H9 (cell line): ENCODE measurements around the gene SLC7A4. TPM values are rescaled to one million over a fixed set of nuclear protein-coding genes. Genes with fewer than 3 reads are reported as not detected.

ENCODE experiments used
- DNase-seq: peaks from one replicate; pipeline ENCODE4 v3.0.0-alpha.2; 2017
- H2AFZ ChIP-seq: one replicate; pipeline ENCODE4 v1.6.1; 2013; ENCODE audit warnings: mild to moderate bottlenecking, low read length, control low read depth, moderate library complexity
- H2AK5ac ChIP-seq: 2 replicates; pipeline ENCODE4 v1.6.1; 2013; ENCODE audit warnings: low read length, control low read depth, mixed read lengths; ENCODE audit not compliant: insufficient read length
- H2BK120ac ChIP-seq: one replicate; pipeline ENCODE4 v1.6.1; 2013; ENCODE audit warnings: low read depth, mild to moderate bottlenecking, low read length, control low read depth, inconsistent platforms; ENCODE audit not compliant: poor library complexity, severe bottlenecking
- H2BK12ac ChIP-seq: 2 replicates; pipeline ENCODE4 v1.6.1; 2013; ENCODE audit warnings: low read length, control low read depth, mixed read lengths, low read depth; ENCODE audit not compliant: insufficient read length
- H2BK15ac ChIP-seq: 2 replicates; pipeline ENCODE4 v1.6.1; 2013; ENCODE audit warnings: low read depth, low read length, control low read depth
- H2BK20ac ChIP-seq: one replicate; pipeline ENCODE4 v1.6.1; 2013; ENCODE audit warnings: low read depth, mild to moderate bottlenecking, low read length, control low read depth, inconsistent platforms; ENCODE audit not compliant: poor library complexity, severe bottlenecking
- H2BK5ac ChIP-seq: 2 replicates; pipeline ENCODE4 v1.6.1; 2013; ENCODE audit warnings: low read length, control low read depth, mixed read lengths; ENCODE audit not compliant: insufficient read length
- H3K14ac ChIP-seq: 2 replicates; pipeline ENCODE4 v1.6.1; 2013; ENCODE audit warnings: low read length, control low read depth; ENCODE audit not compliant: insufficient read depth
- H3K18ac ChIP-seq: 2 replicates; pipeline ENCODE4 v1.6.1; 2013; ENCODE audit warnings: low read depth, mild to moderate bottlenecking, mixed read lengths, low read length, control low read depth; ENCODE audit not compliant: insufficient read length
- H3K23ac ChIP-seq: 2 replicates; pipeline ENCODE4 v1.6.1; 2013; ENCODE audit warnings: low read length, control low read depth, mixed read lengths, low read depth; ENCODE audit not compliant: insufficient read length
- H3K23me2 ChIP-seq: 2 replicates; pipeline ENCODE4 v1.6.1; 2013; ENCODE audit warnings: low read depth, mild to moderate bottlenecking, mixed read lengths, low read length, control low read depth; ENCODE audit not compliant: insufficient read length, poor library complexity, severe bottlenecking
- H3K27ac ChIP-seq: 2 replicates; pipeline ENCODE4 v1.5.1; 2013; ENCODE audit warnings: low read length, control low read depth, mixed read lengths, low read depth; ENCODE audit not compliant: insufficient read length
- H3K27me3 ChIP-seq: 2 replicates; pipeline ENCODE4 v1.6.1; 2013; ENCODE audit warnings: low read length, control low read depth, inconsistent platforms; ENCODE audit not compliant: insufficient read depth
- H3K4ac ChIP-seq: 2 replicates; pipeline ENCODE4 v1.6.1; 2013; ENCODE audit warnings: low read depth, mild to moderate bottlenecking, control low read depth, inconsistent platforms, low read length, moderate library complexity
- H3K4me1 ChIP-seq: 2 replicates; pipeline ENCODE4 v1.6.1; 2013; ENCODE audit warnings: low read length, control low read depth, inconsistent platforms; ENCODE audit not compliant: insufficient read depth
- H3K4me2 ChIP-seq: 2 replicates; pipeline ENCODE4 v1.6.1; 2013; ENCODE audit warnings: low read length, control low read depth, mixed read lengths; ENCODE audit not compliant: insufficient read length, insufficient read depth
- H3K56ac ChIP-seq: 2 replicates; pipeline ENCODE4 v1.6.1; 2013; ENCODE audit warnings: low read depth, mild to moderate bottlenecking, mixed read lengths, low read length, control low read depth; ENCODE audit not compliant: insufficient read length
- H3K79me1 ChIP-seq: 2 replicates; pipeline ENCODE4 v1.6.1; 2013; ENCODE audit warnings: low read depth, mild to moderate bottlenecking, moderate library complexity, low read length, control low read depth, inconsistent platforms; ENCODE audit not compliant: insufficient read depth, poor library complexity, severe bottlenecking
- H3K79me2 ChIP-seq: 2 replicates; pipeline ENCODE4 v1.6.1; 2013; ENCODE audit warnings: low read length, control low read depth, inconsistent platforms; ENCODE audit not compliant: insufficient read depth
- H3K9ac ChIP-seq: 2 replicates; pipeline ENCODE4 v1.6.1; 2013; ENCODE audit warnings: low read length, control low read depth, mixed read lengths; ENCODE audit not compliant: insufficient read length; ENCODE audit errors: extremely low read depth
- H3K9me3 ChIP-seq: one replicate; pipeline ENCODE4 v1.6.1; 2013; ENCODE audit warnings: low read depth, low read length, inconsistent platforms; ENCODE audit not compliant: control insufficient read depth
- H3T11ph ChIP-seq: one replicate; pipeline ENCODE4 v1.6.1; 2013; ENCODE audit warnings: mild to moderate bottlenecking, low read length, control low read depth, inconsistent platforms
- H4K20me1 ChIP-seq: one replicate; pipeline ENCODE4 v1.6.1; 2013; ENCODE audit not compliant: control insufficient read depth, insufficient read length, insufficient read depth
- H4K5ac ChIP-seq: 2 replicates; pipeline ENCODE4 v1.6.1; 2013; ENCODE audit warnings: low read depth, mild to moderate bottlenecking, mixed read lengths, low read length, control low read depth; ENCODE audit not compliant: insufficient read length
- H4K8ac ChIP-seq: replicated peaks from 2 replicates; pipeline ENCODE4 v1.6.1; 2013; ENCODE audit warnings: low read length, control low read depth, mixed read lengths, low read depth; ENCODE audit not compliant: insufficient read length
- H4K91ac ChIP-seq: 2 replicates; pipeline ENCODE4 v1.6.1; 2013; ENCODE audit warnings: low read depth, mild to moderate bottlenecking, moderate library complexity, mixed read lengths, low read length, control low read depth; ENCODE audit not compliant: insufficient read length
- H3K27ac Mint-ChIP-seq, 3 experiments: 2 replicates in 2 of 3; 3 replicates in 1 of 3; pipeline ENCODE4 v1.8.0; 2020 to 2021; ENCODE audit warnings: mixed read lengths in 3 of 3, mild to moderate bottlenecking in 1 of 3, moderate library complexity in 1 of 3
- H3K27me3 Mint-ChIP-seq: 2 replicates; pipeline ENCODE4 v1.8.0; 2021; ENCODE audit warnings: low read depth, mild to moderate bottlenecking, moderate library complexity, mixed read lengths
- H3K36me3 Mint-ChIP-seq, 3 experiments: 2 replicates in 2 of 3; 3 replicates in 1 of 3; pipeline ENCODE4 v1.8.0; 2020 to 2021; ENCODE audit warnings: low read depth in 3 of 3, mixed read lengths in 3 of 3; ENCODE audit not compliant: insufficient read depth in 1 of 3
- H3K4me1 Mint-ChIP-seq, 2 experiments: 2 replicates each; pipeline ENCODE4 v1.8.0; 2020; ENCODE audit warnings: mixed read lengths in 2 of 2
- H3K4me3 Mint-ChIP-seq, 2 experiments: 2 replicates in 1 of 2; 3 replicates in 1 of 2; pipeline ENCODE4 v1.8.0; 2020 to 2021; ENCODE audit warnings: mild to moderate bottlenecking in 2 of 2, mixed read lengths in 2 of 2, moderate library complexity in 1 of 2
- H3K9me3 Mint-ChIP-seq, 2 experiments: 2 replicates in 1 of 2; 3 replicates in 1 of 2; pipeline ENCODE4 v1.8.0; 2020; ENCODE audit warnings: mild to moderate bottlenecking in 2 of 2, mixed read lengths in 2 of 2, moderate library complexity in 1 of 2
- WGBS: extraction: QIAGEN DNeasy Blood & Tissue Kit; methylation state at CpG from one replicate; pipeline ENCODE4 v1.1.7; 2013; ENCODE audit warnings: missing lambda C conversion rate, low lambda C conversion rate, mixed read lengths; ENCODE audit not compliant: insufficient read length; ENCODE audit errors: extremely low coverage; 5-methylcytosine and 5-hydroxymethylcytosine counted together
- total RNA-seq: library from RNA; stranded (reverse); gene quantifications from 2 replicates; pipeline ENCODE4 v1.2.1, GENCODE V29; 2021
- TF ChIP-seq, protein P1 (sequence below): fragments of 200-600 bp; sonication (generic); conservative IDR thresholded peaks from 3 replicates; pipeline ENCODE4 v1.8.0; 2021; ENCODE audit warnings: antibody characterized with exemption, mild to moderate bottlenecking

The SLC7A4 gene
- total RNA-seq, 1 experiment from 2014 or later, result 0.09 TPM

DNA sequence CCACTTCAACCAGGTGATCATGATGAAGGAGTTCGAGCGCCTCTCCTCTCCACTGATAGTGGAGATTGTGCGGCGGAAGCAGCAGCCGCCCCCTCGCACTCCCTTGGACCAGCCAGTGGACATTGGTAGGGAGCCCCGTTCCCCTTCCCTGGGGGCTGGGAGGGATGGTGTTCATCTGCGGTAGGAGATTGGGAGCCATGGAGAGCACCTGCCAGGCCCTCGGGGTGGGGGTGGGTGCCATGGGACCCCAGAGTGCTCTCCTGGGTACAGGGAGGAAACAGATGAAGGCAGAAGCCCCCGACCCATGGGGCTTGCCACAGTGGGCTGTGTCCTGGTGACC is 37.5 kb downstream of the SLC7A4 start:
- Histone ChIP-seq H3T11ph (no peak overlapping the region), H3K56ac (no peak overlapping the region), H4K20me1 (no peaks in the 10 kb centered on the region), H3K9ac (no peak overlapping the region), H4K5ac (no peak overlapping the region), H3K23ac (no peak overlapping the region), H4K91ac (no peak overlapping the region), H2AK5ac (no peak overlapping the region), H2BK5ac (no peak overlapping the region), H2AFZ (no peak overlapping the region), H3K4me2 (no peak overlapping the region), H3K27me3 (no peaks in the 10 kb centered on the region), H4K8ac (no peak overlapping the region), H3K23me2 (no peaks in the 10 kb centered on the region), H3K4me1 (no peaks in the 10 kb centered on the region), H2BK20ac (no peak overlapping the region), H2BK15ac (no peak overlapping the region), H3K4ac (no peak overlapping the region), H3K9me3 (no peaks in the 10 kb centered on the region), H2BK120ac (no peak overlapping the region), H3K14ac (no peak overlapping the region), H2BK12ac (no peak overlapping the region), H3K79me2 (no peaks in the 10 kb centered on the region), H3K27ac (no peak overlapping the region), H3K79me1 (no peaks in the 10 kb centered on the region), H3K18ac (no peak overlapping the region)
- Mint-ChIP-seq H3K27me3 (no peaks in the 10 kb centered on the region), H3K36me3 (peaks cover 2 to 26% (median 8%) of the 10 kb centered on the region in 3 experiments; a peak in 6 of 7 replicates), H3K4me1 (0 out of 4 replicates have a peak, but pooled peaks cover 0 to 2% of the 10 kb centered on the region in 2 experiments), H3K27ac (no peak overlapping the region), H3K4me3 (no peak overlapping the region), H3K9me3 (no peaks in the 10 kb centered on the region)
- TF ChIP-seq, protein P1, sequence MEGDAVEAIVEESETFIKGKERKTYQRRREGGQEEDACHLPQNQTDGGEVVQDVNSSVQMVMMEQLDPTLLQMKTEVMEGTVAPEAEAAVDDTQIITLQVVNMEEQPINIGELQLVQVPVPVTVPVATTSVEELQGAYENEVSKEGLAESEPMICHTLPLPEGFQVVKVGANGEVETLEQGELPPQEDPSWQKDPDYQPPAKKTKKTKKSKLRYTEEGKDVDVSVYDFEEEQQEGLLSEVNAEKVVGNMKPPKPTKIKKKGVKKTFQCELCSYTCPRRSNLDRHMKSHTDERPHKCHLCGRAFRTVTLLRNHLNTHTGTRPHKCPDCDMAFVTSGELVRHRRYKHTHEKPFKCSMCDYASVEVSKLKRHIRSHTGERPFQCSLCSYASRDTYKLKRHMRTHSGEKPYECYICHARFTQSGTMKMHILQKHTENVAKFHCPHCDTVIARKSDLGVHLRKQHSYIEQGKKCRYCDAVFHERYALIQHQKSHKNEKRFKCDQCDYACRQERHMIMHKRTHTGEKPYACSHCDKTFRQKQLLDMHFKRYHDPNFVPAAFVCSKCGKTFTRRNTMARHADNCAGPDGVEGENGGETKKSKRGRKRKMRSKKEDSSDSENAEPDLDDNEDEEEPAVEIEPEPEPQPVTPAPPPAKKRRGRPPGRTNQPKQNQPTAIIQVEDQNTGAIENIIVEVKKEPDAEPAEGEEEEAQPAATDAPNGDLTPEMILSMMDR, result no peak
- DNase-seq, result no peak
- no CpG with 5 or more reads among the region's 10 CpGs for WGBS
